Stomach (tissue), 9 donors: Measurements from ENCODE around the gene CRACDL. TPM values are rescaled to one million over a fixed set of nuclear protein-coding genes. Genes with fewer than 3 reads are reported as not detected.

Experiments used
- DNase-seq, 2 donors: peaks; one replicate each; pipeline versions ENCODE4 v3.0.0 to v3.0.0-alpha.2; 2013 to 2019
- H3K27ac ChIP-seq, 5 donors: fragments of 200-600 bp in 4 of 5; sonication (generic) in 4 of 5; one replicate each; pipeline ENCODE4 v1.5.1; 2013 to 2019; ENCODE audit warnings: mild to moderate bottlenecking in 1 of 5, moderate library complexity in 1 of 5
- H3K27me3 ChIP-seq, 3 donors: fragments of 200-600 bp; sonication (generic); one replicate each; pipeline ENCODE4 v1.5.1; 2017 to 2019; ENCODE audit warnings: mixed run types in 1 of 3
- H3K36me3 ChIP-seq, 4 donors: fragments of 200-600 bp; sonication (generic); 1 replicate in 3 of 4; 2 replicates in 1 of 4; pipeline ENCODE4 v1.5.1; 2016 to 2019
- H3K4me1 ChIP-seq, 4 donors: fragments of 200-600 bp; sonication (generic); one replicate each; pipeline ENCODE4 v1.5.1; 2016 to 2019
- H3K4me3 ChIP-seq, 4 donors: fragments of 200-600 bp; sonication (generic) in 3 of 4; one replicate each; pipeline ENCODE4 v1.5.1; 2016 to 2019; ENCODE audit warnings: mild to moderate bottlenecking in 1 of 4
- H3K9me3 ChIP-seq, 4 donors: fragments of 200-600 bp; sonication (generic); one replicate each; pipeline ENCODE4 v1.5.1; 2016 to 2019
- CTCF ChIP-seq, 7 experiments: fragments of 450-650 bp in 4 of 7; fragments of 200-600 bp in 3 of 7; sonication (generic) in 3 of 7; IDR thresholded peaks; one replicate each; pipeline ENCODE4 v1.5.1; 2016 to 2019; ENCODE audit warnings: antibody characterized with exemption in 7 of 7, control low read depth in 2 of 7, mild to moderate bottlenecking in 1 of 7
- EP300 ChIP-seq: sonication (generic); formaldehyde crosslinking; IDR thresholded peaks from one replicate; pipeline ENCODE4 v1.6.1; 2017; ENCODE audit warnings: antibody characterized with exemption
- POLR2A ChIP-seq, 4 donors: fragments of 450-650 bp; IDR thresholded peaks; one replicate each; pipeline ENCODE4 v1.6.1; 2016; ENCODE audit warnings: antibody characterized with exemption in 4 of 4, control low read depth in 2 of 4, mild to moderate bottlenecking in 1 of 4, moderate library complexity in 1 of 4
- POLR2AphosphoS5 ChIP-seq, 3 donors: sonication (generic); formaldehyde crosslinking; IDR thresholded peaks; one replicate each; pipeline ENCODE4 v1.6.1; 2016; ENCODE audit warnings: antibody characterized with exemption in 3 of 3
- WGBS, 5 donors: extraction: QIAGEN DNeasy Blood & Tissue Kit in 3 of 5; methylation state at CpG; one replicate each; pipeline versions ENCODE4 v1.1.5 to v1.1.7; 2013 to 2018; 5-methylcytosine and 5-hydroxymethylcytosine counted together
- intact Hi-C: fragments of 100-400 bp; cut with DNase I; formaldehyde crosslinking; loops from one replicate; pipeline ENCODE4 v1.15.1; 2023; ENCODE audit warnings: low total_unique reads
- polyA plus RNA-seq, 3 donors: library from polyadenylated mRNA; stranded (reverse); fragments of 200-250 nt; gene quantifications; one replicate each; pipeline ENCODE4 v1.2.3, GENCODE V29; 2013
- small RNA-seq, 4 donors: library from RNA; depleted of rRNA; stranded (forward); fragments of <200 nt; gene quantifications; one replicate each; pipeline ENCODE3, GENCODE V24; 2016
- total RNA-seq, 5 donors: library from RNA; depleted of rRNA; stranded (reverse); fragments of >200 nt; gene quantifications; one replicate each; pipeline versions ENCODE4 v1.1.0 to v1.2.3, GENCODE V29; 2014 to 2016
- donor health status: healthy with polysubstance abuse.
- donor health status: Bipolar disorder and iron deficiency.
- donor health status: healthy.

Gene CRACDL
- total and polyA plus RNA-seq, 8 donors, result 5.4 to 205 (median 7.8) TPM

GRCh38 chr2:98744595-98744994 lies 191.4 kb downstream of the CRACDL start:
- Histone ChIP-seq H3K27me3 (no peaks in the 10 kb centered on the region), H3K4me3 (no peak overlapping the region), H3K4me1 (peaks cover 11 to 37% (median 24%) of the 10 kb centered on the region in 4 donors), H3K36me3 (no peaks in the 10 kb centered on the region), H3K27ac (no peak overlapping the region), H3K9me3 (no peaks in the 10 kb centered on the region)
- TF ChIP-seq POLR2AphosphoS5 (IDR thresholded peaks at IDR 0.05) (no peak), CTCF (IDR thresholded peaks at IDR 0.05) (no peak), POLR2A (IDR thresholded peaks at IDR 0.05) (no peak), EP300 (no peak)
- WGBS, 5 donors, result 78 to 94% (median 86%) methylated on average over 5 of the region's 5 CpGs
- intact Hi-C loops, result no loop called here
- DNase-seq, result no peak

Small RNAs within 50 kb of the gene (small RNA-seq; reads per million reads assigned to genes)
- gene RNU4-84P, result 0 reads per million in 4 donors
- 0 reads per million in 4 donors for gene RNU7-46P

Other genes starting within 250 kb of the CRACDL start
- gene MGAT4A, start 205.1 kb downstream of the CRACDL start, total RNA-seq, result 10 to 100 TPM in 4 of 5 donors, 1 to 10 TPM in 1; 7.6 to 81.1 (median 37.5) TPM
- 1 to 10 TPM; 4.8 to 7.4 (median 6.0) TPM for gene MGAT4A, start 205.1 kb downstream of the CRACDL start, polyA plus RNA-seq
- 1 to 10 TPM in 3 of 5 donors, not detected in 2; 1.8 to 5.9 (median 5.1) TPM for gene C2orf15, start 205.5 kb upstream of the CRACDL start, total RNA-seq
- 1 to 10 TPM; 1.5 to 3.4 (median 2.4) TPM for gene C2orf15, start 205.5 kb upstream of the CRACDL start, polyA plus RNA-seq
- gene TSGA10, start 218.7 kb upstream of the CRACDL start, total RNA-seq, result 10 to 100 TPM in 3 of 5 donors, 1 to 10 TPM in 2; 3.8 to 19.3 (median 10.3) TPM
- 1 to 10 TPM; 1.3 to 5.8 (median 1.8) TPM for gene TSGA10, start 218.7 kb upstream of the CRACDL start, polyA plus RNA-seq
- gene LIPT1, start 218.7 kb upstream of the CRACDL start, total RNA-seq, result 10 to 100 TPM in 3 of 5 donors, 1 to 10 TPM in 2; 4.5 to 31.7 (median 11.0) TPM
- gene LIPT1, start 218.7 kb upstream of the CRACDL start, polyA plus RNA-seq, result 10 to 100 TPM in 2 of 3 donors, 1 to 10 TPM in 1; 8.0 to 12.7 (median 11.5) TPM
- gene MITD1, start 244.8 kb upstream of the CRACDL start, total RNA-seq, result 100 to 1,000 TPM in 1 of 5 donors, 10 to 100 TPM in 3, 1 to 10 TPM in 1; 2.0 to 132 (median 37.9) TPM
- 10 to 100 TPM; 22.4 to 48.8 (median 29.0) TPM for gene MITD1, start 244.8 kb upstream of the CRACDL start, polyA plus RNA-seq
- gene MRPL30, start 245.0 kb upstream of the CRACDL start, total RNA-seq, result 10 to 100 TPM in 4 of 5 donors, 1 to 10 TPM in 1; 1.4 to 97.4 (median 38.4) TPM
- 10 to 100 TPM; 20.7 to 24.7 (median 21.4) TPM for gene MRPL30, start 245.0 kb upstream of the CRACDL start, polyA plus RNA-seq